ENCODE data around the gene UBL4B. TPM values are rescaled to one million over a fixed set of nuclear protein-coding genes. Genes with fewer than 3 reads are reported as not detected.

Gene UBL4B
- total and polyA plus RNA-seq, 2 donors (not counting 3 experiments of a cell fraction or from before 2014, with no cell fraction given), result not detected

DNA sequence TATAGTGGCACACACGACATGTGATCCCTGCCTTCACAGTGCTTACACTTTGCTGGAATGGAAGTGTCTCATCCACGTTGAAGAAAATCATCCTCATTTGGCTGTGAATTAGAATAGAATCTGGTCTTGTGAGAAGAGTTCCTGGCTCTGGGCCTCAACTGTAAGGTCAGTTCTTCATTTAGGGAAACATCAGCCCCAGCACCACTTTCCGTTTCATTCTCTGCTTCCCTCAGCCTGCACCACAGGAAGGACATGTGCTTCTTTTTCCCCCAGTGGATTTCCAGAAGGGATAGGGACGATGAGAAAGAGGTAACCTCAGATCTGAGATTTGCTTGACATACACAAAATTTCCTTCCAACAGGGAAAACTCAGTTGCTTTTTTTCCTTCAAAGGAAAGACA is 38.1 kb upstream of the UBL4B start:
- no peaks in the 10 kb centered on the region for H3K79me2 ChIP-seq (ENCODE audit: control insufficient read depth, insufficient read depth, low read length)
- FAIRE-seq (no peak), DNase-seq (ENCODE audit: low read depth, low spot score) (no peak)
- no peaks in the 10 kb centered on the region for H3K4me1 ChIP-seq (ENCODE audit: control insufficient read depth, extremely low read depth, insufficient read depth, low read length)
- H4K20me1 ChIP-seq (replicated peaks; ENCODE audit: control insufficient read depth, extremely low read depth, insufficient read depth, low read length), result no peaks in the 10 kb centered on the region
- H3K9ac ChIP-seq (replicated peaks; ENCODE audit: extremely low read depth, insufficient read depth, low read length), result no peak overlapping the region
- no peak overlapping the region for H3K4me3 ChIP-seq (replicated peaks in 1 of 3; ENCODE audit: insufficient read depth in 1 of 3, low read depth in 1 of 3, low read length in 3 of 3)
- dilution Hi-C loops (cut with MboI; ENCODE audit: extremely low pct_ligation_motif_present, low sequenced_read_pairs) (no loop called here), intact Hi-C loops (cut with micrococcal nuclease) (no loop called here)
- no peak overlapping the region for H3K4me2 ChIP-seq (ENCODE audit: insufficient read depth, low read length)
- H3K9me3 ChIP-seq (replicated peaks; ENCODE audit: control insufficient read depth, insufficient read depth, low read length), result no peaks in the 10 kb centered on the region
- no peaks in the 10 kb centered on the region for H3K9me1 ChIP-seq (replicated peaks; ENCODE audit: control insufficient read depth, extremely low read depth, insufficient read depth, low read length)
- no peaks in the 10 kb centered on the region for H3K36me3 ChIP-seq (ENCODE audit: control insufficient read depth in 2 of 2, extremely low read depth in 1 of 2, insufficient read depth in 2 of 2, low read length in 2 of 2)
- no peak overlapping the region for H3K27ac ChIP-seq (ENCODE audit: insufficient read depth, low read depth, low read length)
- TF ChIP-seq, protein P1, sequence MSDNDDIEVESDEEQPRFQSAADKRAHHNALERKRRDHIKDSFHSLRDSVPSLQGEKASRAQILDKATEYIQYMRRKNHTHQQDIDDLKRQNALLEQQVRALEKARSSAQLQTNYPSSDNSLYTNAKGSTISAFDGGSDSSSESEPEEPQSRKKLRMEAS (IDR thresholded peaks at IDR 0.05; ENCODE audit: insufficient read depth, insufficient read length), result no peak
- TF ChIP-seq MYC (IDR thresholded peaks at IDR 0.05; ENCODE audit: low read depth, low read length), result no peak
- no peak for TF ChIP-seq FOS (IDR thresholded peaks at IDR 0.05; ENCODE audit: borderline replicate concordance, insufficient read depth, low read length)
- TF ChIP-seq JUN (IDR thresholded peaks at IDR 0.05; ENCODE audit: borderline replicate concordance, insufficient read depth, insufficient read length, low read depth), result no peak
- TF ChIP-seq GATA2 (IDR thresholded peaks at IDR 0.05; ENCODE audit: insufficient read depth, insufficient read length, low read depth, low read length), result no peak
- TF ChIP-seq POLR2A (IDR thresholded peaks at IDR 0.05; ENCODE audit: low read depth, low read length), result no peak
- ChIA-PET POLR2A (no interaction called here), CTCF (interaction anchor here (1.6 to 4.4 kb wide), 2 partner anchors 14 to 20 kb away, joined by 5 to 23 read pairs; no protein-coding TSS in a partner anchor)
- no TSS peak for BruUV-seq (replicated peaks)
- H3K27me3 ChIP-seq (ENCODE audit: control insufficient read depth in 2 of 2, insufficient read depth in 2 of 2, low read length in 2 of 2), result peaks cover 56 to 77% of the 10 kb centered on the region in 2 experiments
- no peak overlapping the region for H2AFZ ChIP-seq (ENCODE audit: low read depth, low read length)

DNA sequence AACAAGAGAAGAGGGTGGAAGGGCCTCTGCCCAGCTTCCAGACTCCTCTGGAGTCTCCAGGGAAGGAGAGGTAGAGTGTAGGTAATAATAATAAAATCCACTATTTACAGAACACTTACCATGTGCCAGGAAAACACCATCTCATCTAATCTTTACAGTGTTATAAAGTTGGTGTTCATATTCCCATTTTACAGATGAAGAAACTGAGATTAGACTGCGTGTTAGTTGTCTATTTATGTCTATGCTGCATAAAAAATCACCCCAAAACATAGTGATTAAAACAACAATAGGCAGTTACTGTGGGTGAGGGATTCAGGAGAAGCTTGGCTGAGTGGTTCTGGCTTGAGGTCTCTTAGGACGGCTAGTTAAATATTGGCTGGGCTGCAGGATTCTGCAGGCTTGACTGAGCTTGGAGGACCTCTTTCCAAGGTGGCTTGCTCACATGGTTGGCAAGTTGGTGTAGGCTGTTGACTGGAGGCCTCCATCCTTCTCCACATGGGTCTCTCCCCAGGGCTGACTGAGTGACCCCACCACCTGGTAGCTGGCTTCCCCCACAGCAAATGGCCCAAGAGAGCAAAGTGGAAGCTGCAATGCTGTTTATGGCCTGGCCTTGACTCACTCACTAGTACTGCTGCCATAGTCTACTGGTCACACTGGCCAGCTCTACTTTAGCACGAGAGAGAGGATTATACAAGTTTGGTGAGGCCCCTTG is 35.3 kb upstream of the UBL4B start:
- dilution Hi-C loops (cut with MboI; ENCODE audit: extremely low pct_ligation_motif_present, low sequenced_read_pairs), result no loop called here
- intact Hi-C loops (cut with micrococcal nuclease), result no loop called here
- CTCF ChIA-PET, result interaction anchor here (0.8 to 3.3 kb wide), 4 partner anchors 11 to 36 kb away, joined by 3 to 18 read pairs (median 3); no protein-coding TSS in a partner anchor
- no peaks in the 10 kb centered on the region for H4K20me1 ChIP-seq (replicated peaks; ENCODE audit: control insufficient read depth, extremely low read depth, insufficient read depth, low read length)
- H3K9me3 ChIP-seq (replicated peaks; ENCODE audit: control insufficient read depth, insufficient read depth, low read length), result no peaks in the 10 kb centered on the region
- no peak overlapping the region for H3K4me2 ChIP-seq (ENCODE audit: insufficient read depth, low read length)
- no peaks in the 10 kb centered on the region for H3K79me2 ChIP-seq (ENCODE audit: control insufficient read depth, insufficient read depth, low read length)
- H3K9ac ChIP-seq (replicated peaks; ENCODE audit: extremely low read depth, insufficient read depth, low read length), result no peak overlapping the region
- no peak overlapping the region for H2AFZ ChIP-seq (ENCODE audit: low read depth, low read length)
- POLR2A ChIA-PET, result no interaction called here
- DNase-seq (ENCODE audit: low read depth, low spot score) (no peak), FAIRE-seq (no peak)
- no peaks in the 10 kb centered on the region for H3K9me1 ChIP-seq (replicated peaks; ENCODE audit: control insufficient read depth, extremely low read depth, insufficient read depth, low read length)
- peaks cover 38 to 51% of the 10 kb centered on the region in 2 experiments for H3K27me3 ChIP-seq (ENCODE audit: control insufficient read depth in 2 of 2, insufficient read depth in 2 of 2, low read length in 2 of 2)
- no TSS peak for BruUV-seq (replicated peaks)
- H3K4me3 ChIP-seq (replicated peaks in 1 of 3; ENCODE audit: insufficient read depth in 1 of 3, low read depth in 1 of 3, low read length in 3 of 3), result no peak overlapping the region
- H3K4me1 ChIP-seq (ENCODE audit: control insufficient read depth, extremely low read depth, insufficient read depth, low read length), result no peaks in the 10 kb centered on the region
- H3K36me3 ChIP-seq (ENCODE audit: control insufficient read depth in 2 of 2, extremely low read depth in 1 of 2, insufficient read depth in 2 of 2, low read length in 2 of 2), result no peaks in the 10 kb centered on the region
- H3K27ac ChIP-seq (ENCODE audit: insufficient read depth, low read depth, low read length), result no peak overlapping the region
- TF ChIP-seq FOS (IDR thresholded peaks at IDR 0.05; ENCODE audit: borderline replicate concordance, insufficient read depth, low read length), result no peak
- TF ChIP-seq, protein P2, sequence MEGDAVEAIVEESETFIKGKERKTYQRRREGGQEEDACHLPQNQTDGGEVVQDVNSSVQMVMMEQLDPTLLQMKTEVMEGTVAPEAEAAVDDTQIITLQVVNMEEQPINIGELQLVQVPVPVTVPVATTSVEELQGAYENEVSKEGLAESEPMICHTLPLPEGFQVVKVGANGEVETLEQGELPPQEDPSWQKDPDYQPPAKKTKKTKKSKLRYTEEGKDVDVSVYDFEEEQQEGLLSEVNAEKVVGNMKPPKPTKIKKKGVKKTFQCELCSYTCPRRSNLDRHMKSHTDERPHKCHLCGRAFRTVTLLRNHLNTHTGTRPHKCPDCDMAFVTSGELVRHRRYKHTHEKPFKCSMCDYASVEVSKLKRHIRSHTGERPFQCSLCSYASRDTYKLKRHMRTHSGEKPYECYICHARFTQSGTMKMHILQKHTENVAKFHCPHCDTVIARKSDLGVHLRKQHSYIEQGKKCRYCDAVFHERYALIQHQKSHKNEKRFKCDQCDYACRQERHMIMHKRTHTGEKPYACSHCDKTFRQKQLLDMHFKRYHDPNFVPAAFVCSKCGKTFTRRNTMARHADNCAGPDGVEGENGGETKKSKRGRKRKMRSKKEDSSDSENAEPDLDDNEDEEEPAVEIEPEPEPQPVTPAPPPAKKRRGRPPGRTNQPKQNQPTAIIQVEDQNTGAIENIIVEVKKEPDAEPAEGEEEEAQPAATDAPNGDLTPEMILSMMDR (IDR thresholded peaks at IDR 0.05; ENCODE audit: extremely low read depth in 1 of 2, insufficient read depth in 1 of 2, low read depth in 1 of 2, low read length in 2 of 2), result no peak
- TF ChIP-seq POLR2AphosphoS5 (IDR thresholded peaks at IDR 0.05; ENCODE audit: insufficient read depth, low read depth, low read length), result no peak
- TF ChIP-seq MYC (IDR thresholded peaks at IDR 0.05; ENCODE audit: low read depth, low read length), result no peak
- TF ChIP-seq, protein P1 (IDR thresholded peaks at IDR 0.05; ENCODE audit: insufficient read depth, insufficient read length), result no peak
- no peak for TF ChIP-seq POLR2A (IDR thresholded peaks at IDR 0.05; ENCODE audit: low read depth, low read length)
- no peak for TF ChIP-seq GATA2 (IDR thresholded peaks at IDR 0.05; ENCODE audit: insufficient read depth, insufficient read length, low read depth, low read length)
- no peak for TF ChIP-seq JUN (IDR thresholded peaks at IDR 0.05; ENCODE audit: borderline replicate concordance, insufficient read depth, insufficient read length, low read depth)
- TF ChIP-seq EZH2 (IDR thresholded peaks at IDR 0.05; ENCODE audit: borderline replicate concordance, low read depth, low read length, severe bottlenecking), result no peak

Measured in endothelial cell of umbilical vein (primary cell).